H1 (cell line): ENCODE data around the gene RYK. TPM values are rescaled to one million over a fixed set of nuclear protein-coding genes. Genes with fewer than 3 reads are reported as not detected.

ENCODE experiments used
- BACH1 ChIP-seq: IDR thresholded peaks from 2 replicates; pipeline ENCODE4 v1.6.1; 2012; ENCODE audit warnings: low read length, improper control_type of control experiment
- CBX8 ChIP-seq: fragments of 300-800, 300-1000 bp; sonication (generic); IDR thresholded peaks from 2 replicates; pipeline ENCODE4 v1.7.1; 2016; ENCODE audit warnings: low read depth, low read length, borderline replicate concordance
- HDAC2 ChIP-seq, 2 experiments: fragments of 300-600 bp in 1 of 2; sonication (generic) in 1 of 2; IDR thresholded peaks; 2 replicates each; pipeline ENCODE4 v1.6.1; 2011 to 2012; ENCODE audit warnings: low read depth in 2 of 2, low read length in 2 of 2, mild to moderate bottlenecking in 2 of 2, moderate library complexity in 2 of 2, borderline replicate concordance in 1 of 2, inconsistent platforms in 1 of 2
- HDAC6 ChIP-seq: IDR thresholded peaks from one replicate; pipeline ENCODE4 v1.7.1; 2012; ENCODE audit warnings: low read depth, mild to moderate bottlenecking, inconsistent platforms, low read length, moderate library complexity
- MAFK ChIP-seq: IDR thresholded peaks from 2 replicates; pipeline ENCODE4 v1.6.1; 2012; ENCODE audit warnings: low read depth, mild to moderate bottlenecking, improper control_type of control experiment, low read length
- POLR2A ChIP-seq, 2 experiments: IDR thresholded peaks; 1 replicate in 1 of 2; 2 replicates in 1 of 2; pipeline ENCODE4 v1.6.1; 2011; ENCODE audit warnings: low read depth in 2 of 2, low read length in 2 of 2, mild to moderate bottlenecking in 2 of 2; ENCODE audit errors: control extremely low read depth in 1 of 2
- SP2 ChIP-seq: IDR thresholded peaks from 2 replicates; pipeline ENCODE4 v1.6.1; 2012; ENCODE audit warnings: mild to moderate bottlenecking, low read length, inconsistent platforms
- SP4 ChIP-seq: IDR thresholded peaks from 2 replicates; pipeline ENCODE4 v1.6.1; 2012; ENCODE audit warnings: low read length, inconsistent platforms
- SRF ChIP-seq: IDR thresholded peaks from 2 replicates; pipeline ENCODE4 v1.6.1; 2011; ENCODE audit warnings: mild to moderate bottlenecking, low read depth, low read length, moderate library complexity
- YY1 ChIP-seq: IDR thresholded peaks from 2 replicates; pipeline ENCODE4 v1.6.1; 2011; ENCODE audit warnings: low read depth, mild to moderate bottlenecking, low read length
- polyA plus RNA-seq, 7 experiments: library from polyadenylated mRNA; depleted of rRNA in 3 of 7; stranded (reverse) in 5 of 7; unstranded in 2 of 7; fragments of >200 nt in 5 of 7; fragments of 200-250 nt in 2 of 7; gene quantifications; 1 replicate in 5 of 7; 2 replicates in 1 of 7; 4 replicates in 1 of 7; pipeline versions ENCODE4 v1.2.1 to v1.2.3, GENCODE V29; 2011 to 2013; ENCODE audit warnings: missing spikeins in 2 of 7, mixed read lengths in 2 of 7
- total RNA-seq: library from RNA; stranded (reverse); fragmentation: NEBNext Ultra II Directional; extraction: Animal tissue kit (Norgen Biotek cat#: 25700); gene quantifications from 2 replicates; pipeline ENCODE4 v1.2.1, GENCODE V29; 2021
- TF ChIP-seq, protein P1 (sequence below): fragments of 300-600 bp; sonication (generic); IDR thresholded peaks from 2 replicates; pipeline ENCODE4 v1.7.1; 2012; ENCODE audit warnings: low read length, moderate library complexity, mild to moderate bottlenecking, inconsistent platforms; ENCODE audit not compliant: insufficient replicate concordance
- TF ChIP-seq, protein P2 (sequence below): IDR thresholded peaks from 2 replicates; pipeline ENCODE4 v1.6.1; 2011; ENCODE audit warnings: low read length, improper control_type of control experiment

RYK gene
- total and polyA plus RNA-seq, 2 of the 8 experiments (the other 6 are each of a cell fraction or from before 2014, with no cell fraction given) = 30.5 to 63.8 TPM

DNA sequence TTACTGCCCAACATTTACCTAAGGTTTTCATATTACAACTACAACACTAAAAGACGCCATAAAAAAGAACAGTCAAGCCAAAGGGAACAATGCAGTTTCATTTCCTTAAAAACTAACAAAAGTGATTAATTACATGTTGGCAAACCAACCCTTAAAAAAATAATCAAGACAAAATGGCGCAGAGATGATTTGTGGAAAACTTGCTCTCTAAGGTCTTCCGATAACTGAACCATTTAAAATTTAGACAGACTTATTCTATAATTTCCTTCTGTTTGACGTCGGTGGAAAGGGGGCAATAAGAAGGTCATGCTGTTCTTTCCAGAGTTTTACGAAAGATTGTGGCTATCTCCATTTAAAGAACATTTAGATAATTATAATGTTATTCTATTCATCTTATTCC is 87.6 kb downstream of the RYK start (continued):
- TF ChIP-seq, protein P1, sequence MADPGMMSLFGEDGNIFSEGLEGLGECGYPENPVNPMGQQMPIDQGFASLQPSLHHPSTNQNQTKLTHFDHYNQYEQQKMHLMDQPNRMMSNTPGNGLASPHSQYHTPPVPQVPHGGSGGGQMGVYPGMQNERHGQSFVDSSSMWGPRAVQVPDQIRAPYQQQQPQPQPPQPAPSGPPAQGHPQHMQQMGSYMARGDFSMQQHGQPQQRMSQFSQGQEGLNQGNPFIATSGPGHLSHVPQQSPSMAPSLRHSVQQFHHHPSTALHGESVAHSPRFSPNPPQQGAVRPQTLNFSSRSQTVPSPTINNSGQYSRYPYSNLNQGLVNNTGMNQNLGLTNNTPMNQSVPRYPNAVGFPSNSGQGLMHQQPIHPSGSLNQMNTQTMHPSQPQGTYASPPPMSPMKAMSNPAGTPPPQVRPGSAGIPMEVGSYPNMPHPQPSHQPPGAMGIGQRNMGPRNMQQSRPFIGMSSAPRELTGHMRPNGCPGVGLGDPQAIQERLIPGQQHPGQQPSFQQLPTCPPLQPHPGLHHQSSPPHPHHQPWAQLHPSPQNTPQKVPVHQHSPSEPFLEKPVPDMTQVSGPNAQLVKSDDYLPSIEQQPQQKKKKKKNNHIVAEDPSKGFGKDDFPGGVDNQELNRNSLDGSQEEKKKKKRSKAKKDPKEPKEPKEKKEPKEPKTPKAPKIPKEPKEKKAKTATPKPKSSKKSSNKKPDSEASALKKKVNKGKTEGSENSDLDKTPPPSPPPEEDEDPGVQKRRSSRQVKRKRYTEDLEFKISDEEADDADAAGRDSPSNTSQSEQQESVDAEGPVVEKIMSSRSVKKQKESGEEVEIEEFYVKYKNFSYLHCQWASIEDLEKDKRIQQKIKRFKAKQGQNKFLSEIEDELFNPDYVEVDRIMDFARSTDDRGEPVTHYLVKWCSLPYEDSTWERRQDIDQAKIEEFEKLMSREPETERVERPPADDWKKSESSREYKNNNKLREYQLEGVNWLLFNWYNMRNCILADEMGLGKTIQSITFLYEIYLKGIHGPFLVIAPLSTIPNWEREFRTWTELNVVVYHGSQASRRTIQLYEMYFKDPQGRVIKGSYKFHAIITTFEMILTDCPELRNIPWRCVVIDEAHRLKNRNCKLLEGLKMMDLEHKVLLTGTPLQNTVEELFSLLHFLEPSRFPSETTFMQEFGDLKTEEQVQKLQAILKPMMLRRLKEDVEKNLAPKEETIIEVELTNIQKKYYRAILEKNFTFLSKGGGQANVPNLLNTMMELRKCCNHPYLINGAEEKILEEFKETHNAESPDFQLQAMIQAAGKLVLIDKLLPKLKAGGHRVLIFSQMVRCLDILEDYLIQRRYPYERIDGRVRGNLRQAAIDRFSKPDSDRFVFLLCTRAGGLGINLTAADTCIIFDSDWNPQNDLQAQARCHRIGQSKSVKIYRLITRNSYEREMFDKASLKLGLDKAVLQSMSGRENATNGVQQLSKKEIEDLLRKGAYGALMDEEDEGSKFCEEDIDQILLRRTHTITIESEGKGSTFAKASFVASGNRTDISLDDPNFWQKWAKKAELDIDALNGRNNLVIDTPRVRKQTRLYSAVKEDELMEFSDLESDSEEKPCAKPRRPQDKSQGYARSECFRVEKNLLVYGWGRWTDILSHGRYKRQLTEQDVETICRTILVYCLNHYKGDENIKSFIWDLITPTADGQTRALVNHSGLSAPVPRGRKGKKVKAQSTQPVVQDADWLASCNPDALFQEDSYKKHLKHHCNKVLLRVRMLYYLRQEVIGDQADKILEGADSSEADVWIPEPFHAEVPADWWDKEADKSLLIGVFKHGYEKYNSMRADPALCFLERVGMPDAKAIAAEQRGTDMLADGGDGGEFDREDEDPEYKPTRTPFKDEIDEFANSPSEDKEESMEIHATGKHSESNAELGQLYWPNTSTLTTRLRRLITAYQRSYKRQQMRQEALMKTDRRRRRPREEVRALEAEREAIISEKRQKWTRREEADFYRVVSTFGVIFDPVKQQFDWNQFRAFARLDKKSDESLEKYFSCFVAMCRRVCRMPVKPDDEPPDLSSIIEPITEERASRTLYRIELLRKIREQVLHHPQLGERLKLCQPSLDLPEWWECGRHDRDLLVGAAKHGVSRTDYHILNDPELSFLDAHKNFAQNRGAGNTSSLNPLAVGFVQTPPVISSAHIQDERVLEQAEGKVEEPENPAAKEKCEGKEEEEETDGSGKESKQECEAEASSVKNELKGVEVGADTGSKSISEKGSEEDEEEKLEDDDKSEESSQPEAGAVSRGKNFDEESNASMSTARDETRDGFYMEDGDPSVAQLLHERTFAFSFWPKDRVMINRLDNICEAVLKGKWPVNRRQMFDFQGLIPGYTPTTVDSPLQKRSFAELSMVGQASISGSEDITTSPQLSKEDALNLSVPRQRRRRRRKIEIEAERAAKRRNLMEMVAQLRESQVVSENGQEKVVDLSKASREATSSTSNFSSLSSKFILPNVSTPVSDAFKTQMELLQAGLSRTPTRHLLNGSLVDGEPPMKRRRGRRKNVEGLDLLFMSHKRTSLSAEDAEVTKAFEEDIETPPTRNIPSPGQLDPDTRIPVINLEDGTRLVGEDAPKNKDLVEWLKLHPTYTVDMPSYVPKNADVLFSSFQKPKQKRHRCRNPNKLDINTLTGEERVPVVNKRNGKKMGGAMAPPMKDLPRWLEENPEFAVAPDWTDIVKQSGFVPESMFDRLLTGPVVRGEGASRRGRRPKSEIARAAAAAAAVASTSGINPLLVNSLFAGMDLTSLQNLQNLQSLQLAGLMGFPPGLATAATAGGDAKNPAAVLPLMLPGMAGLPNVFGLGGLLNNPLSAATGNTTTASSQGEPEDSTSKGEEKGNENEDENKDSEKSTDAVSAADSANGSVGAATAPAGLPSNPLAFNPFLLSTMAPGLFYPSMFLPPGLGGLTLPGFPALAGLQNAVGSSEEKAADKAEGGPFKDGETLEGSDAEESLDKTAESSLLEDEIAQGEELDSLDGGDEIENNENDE = no peak
- TF ChIP-seq HDAC6 (no peak), SRF (no peak), CBX8 (no peak), POLR2A (IDR thresholded peaks at IDR 0.05; ENCODE audit: control extremely low read depth in 1 of 2, low read depth in 2 of 2, low read length in 2 of 2) (no peak), BACH1 (no peak), YY1 (no peak), SP4 (no peak), SP2 (no peak), MAFK (no peak), HDAC2 (IDR thresholded peaks at IDR 0.05; ENCODE audit: borderline replicate concordance in 1 of 2, low read depth in 2 of 2, low read length in 2 of 2) (no peak)
- TF ChIP-seq, protein P2, sequence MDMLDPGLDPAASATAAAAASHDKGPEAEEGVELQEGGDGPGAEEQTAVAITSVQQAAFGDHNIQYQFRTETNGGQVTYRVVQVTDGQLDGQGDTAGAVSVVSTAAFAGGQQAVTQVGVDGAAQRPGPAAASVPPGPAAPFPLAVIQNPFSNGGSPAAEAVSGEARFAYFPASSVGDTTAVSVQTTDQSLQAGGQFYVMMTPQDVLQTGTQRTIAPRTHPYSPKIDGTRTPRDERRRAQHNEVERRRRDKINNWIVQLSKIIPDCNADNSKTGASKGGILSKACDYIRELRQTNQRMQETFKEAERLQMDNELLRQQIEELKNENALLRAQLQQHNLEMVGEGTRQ = no peak
